Measurements from ENCODE around the gene HECW1.

DNA sequence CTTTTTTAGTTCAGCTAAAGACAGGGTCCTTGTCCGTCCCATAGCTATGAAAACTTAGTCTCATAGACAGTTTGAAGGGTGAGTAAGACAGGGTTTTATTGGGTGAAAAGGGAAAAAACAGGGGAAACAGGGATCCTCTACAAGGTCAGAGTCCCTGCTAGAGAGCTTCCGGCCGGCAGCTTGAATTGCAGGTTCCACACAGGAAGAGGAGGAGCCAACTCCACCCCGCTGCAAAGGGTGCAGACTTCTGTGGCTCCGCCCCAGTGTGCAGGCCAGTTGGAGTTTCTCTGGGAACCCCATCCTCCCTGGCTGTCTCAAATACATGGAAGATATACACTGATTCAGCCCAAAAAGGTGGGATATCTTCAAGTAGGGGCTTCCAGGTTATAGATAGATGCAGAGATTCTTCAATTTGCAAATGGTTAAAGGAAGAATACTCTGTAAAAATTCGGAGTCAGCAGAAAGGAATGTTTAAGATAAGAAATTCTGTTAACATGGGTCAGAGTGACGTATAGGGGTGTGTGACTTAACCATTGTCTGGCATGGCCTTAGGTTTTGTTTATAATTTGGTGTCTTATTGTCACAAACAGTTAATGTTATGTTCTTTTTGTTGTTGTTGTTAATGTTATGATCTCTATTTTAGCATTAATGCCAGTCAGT is 34.6 kb upstream of the HECW1 start:
- TF ChIP-seq, protein P1, sequence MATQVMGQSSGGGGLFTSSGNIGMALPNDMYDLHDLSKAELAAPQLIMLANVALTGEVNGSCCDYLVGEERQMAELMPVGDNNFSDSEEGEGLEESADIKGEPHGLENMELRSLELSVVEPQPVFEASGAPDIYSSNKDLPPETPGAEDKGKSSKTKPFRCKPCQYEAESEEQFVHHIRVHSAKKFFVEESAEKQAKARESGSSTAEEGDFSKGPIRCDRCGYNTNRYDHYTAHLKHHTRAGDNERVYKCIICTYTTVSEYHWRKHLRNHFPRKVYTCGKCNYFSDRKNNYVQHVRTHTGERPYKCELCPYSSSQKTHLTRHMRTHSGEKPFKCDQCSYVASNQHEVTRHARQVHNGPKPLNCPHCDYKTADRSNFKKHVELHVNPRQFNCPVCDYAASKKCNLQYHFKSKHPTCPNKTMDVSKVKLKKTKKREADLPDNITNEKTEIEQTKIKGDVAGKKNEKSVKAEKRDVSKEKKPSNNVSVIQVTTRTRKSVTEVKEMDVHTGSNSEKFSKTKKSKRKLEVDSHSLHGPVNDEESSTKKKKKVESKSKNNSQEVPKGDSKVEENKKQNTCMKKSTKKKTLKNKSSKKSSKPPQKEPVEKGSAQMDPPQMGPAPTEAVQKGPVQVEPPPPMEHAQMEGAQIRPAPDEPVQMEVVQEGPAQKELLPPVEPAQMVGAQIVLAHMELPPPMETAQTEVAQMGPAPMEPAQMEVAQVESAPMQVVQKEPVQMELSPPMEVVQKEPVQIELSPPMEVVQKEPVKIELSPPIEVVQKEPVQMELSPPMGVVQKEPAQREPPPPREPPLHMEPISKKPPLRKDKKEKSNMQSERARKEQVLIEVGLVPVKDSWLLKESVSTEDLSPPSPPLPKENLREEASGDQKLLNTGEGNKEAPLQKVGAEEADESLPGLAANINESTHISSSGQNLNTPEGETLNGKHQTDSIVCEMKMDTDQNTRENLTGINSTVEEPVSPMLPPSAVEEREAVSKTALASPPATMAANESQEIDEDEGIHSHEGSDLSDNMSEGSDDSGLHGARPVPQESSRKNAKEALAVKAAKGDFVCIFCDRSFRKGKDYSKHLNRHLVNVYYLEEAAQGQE (IDR thresholded peaks at IDR 0.05; ENCODE audit: low read depth) = no peak
- TF ChIP-seq TEAD4 (IDR thresholded peaks at IDR 0.05) (no peak), EP300 (IDR thresholded peaks at IDR 0.05; ENCODE audit: borderline replicate concordance) (no peak), CREB1 (IDR thresholded peaks at IDR 0.05; ENCODE audit: low read depth) (no peak), EGR1 (IDR thresholded peaks at IDR 0.05) (no peak), NFIC (IDR thresholded peaks at IDR 0.05) (no peak), TAF1 (IDR thresholded peaks at IDR 0.05; ENCODE audit: low read depth) (no peak), CEBPB (IDR thresholded peaks at IDR 0.05) (no peak), ZBTB7A (IDR thresholded peaks at IDR 0.05; ENCODE audit: low read depth) (no peak)
- TF ChIP-seq, protein P2, sequence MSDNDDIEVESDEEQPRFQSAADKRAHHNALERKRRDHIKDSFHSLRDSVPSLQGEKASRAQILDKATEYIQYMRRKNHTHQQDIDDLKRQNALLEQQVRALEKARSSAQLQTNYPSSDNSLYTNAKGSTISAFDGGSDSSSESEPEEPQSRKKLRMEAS (IDR thresholded peaks at IDR 0.05) = no peak
- TF ChIP-seq, protein P3, sequence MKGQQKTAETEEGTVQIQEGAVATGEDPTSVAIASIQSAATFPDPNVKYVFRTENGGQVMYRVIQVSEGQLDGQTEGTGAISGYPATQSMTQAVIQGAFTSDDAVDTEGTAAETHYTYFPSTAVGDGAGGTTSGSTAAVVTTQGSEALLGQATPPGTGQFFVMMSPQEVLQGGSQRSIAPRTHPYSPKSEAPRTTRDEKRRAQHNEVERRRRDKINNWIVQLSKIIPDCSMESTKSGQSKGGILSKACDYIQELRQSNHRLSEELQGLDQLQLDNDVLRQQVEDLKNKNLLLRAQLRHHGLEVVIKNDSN (IDR thresholded peaks at IDR 0.05) = no peak
